Fibroblast of skin of abdomen (primary cell): ENCODE measurements around the gene ITIH5.
A peak's percentile ranks its signal among the peaks of the same experiment; 100 is the strongest.
"Not testable (repeated sequence)": the region's sequence is repeated elsewhere in the genome, so short reads cannot be mapped to it uniquely, and the experiment has no call there.

Source experiments
- DNase-seq: peaks from one replicate; pipeline ENCODE4 v3.0.0-alpha.2; 2013

ITIH5 gene

GRCh38 chr10:7687228-7687907 lies 20.6 kb upstream of the ITIH5 start:
- DNase-seq, result peak; percentile 87

- no peak for DNase-seq
Observed at GRCh38 chr10:7686351-7687171, 19.8 kb upstream of the ITIH5 start.

GRCh38 chr10:7680078-7680477 lies 13.3 kb upstream of the ITIH5 start:
- not testable (repeated sequence) for DNase-seq

- no peak for DNase-seq
Observed at GRCh38 chr10:7679256-7679655, 12.5 kb upstream of the ITIH5 start.

- no peak for DNase-seq
Observed at GRCh38 chr10:7672341-7673134, 5.8 kb upstream of the ITIH5 start.

GRCh38 chr10:7670157-7670556 lies 3.4 kb upstream of the ITIH5 start:
- no peak for DNase-seq

GRCh38 chr10:7667262-7668141 lies 736 bp upstream of the ITIH5 start:
- no peak for DNase-seq

GRCh38 chr10:7665767-7666166 lies 999 bp downstream of the ITIH5 start:
- DNase-seq, result no peak

GRCh38 chr10:7664707-7665106 lies 2.1 kb downstream of the ITIH5 start:
- DNase-seq, result no peak

- DNase-seq, result no peak
Observed at GRCh38 chr10:7662522-7662921, 4.2 kb downstream of the ITIH5 start.

GRCh38 chr10:7659560-7659959 lies 7.2 kb downstream of the ITIH5 start:
- peak; percentile 16 for DNase-seq

GRCh38 chr10:7657552-7657951 lies 9.2 kb downstream of the ITIH5 start:
- no peak for DNase-seq

GRCh38 chr10:7657079-7657478 lies 9.7 kb downstream of the ITIH5 start:
- DNase-seq, result not testable (repeated sequence)

- no peak for DNase-seq
Observed at GRCh38 chr10:7651853-7652470, 14.8 kb downstream of the ITIH5 start.

GRCh38 chr10:7649673-7650300 lies 17.0 kb downstream of the ITIH5 start:
- no peak for DNase-seq

GRCh38 chr10:7647062-7647664 lies 19.6 kb downstream of the ITIH5 start:
- DNase-seq, result no peak

GRCh38 chr10:7642491-7643011 lies 24.2 kb downstream of the ITIH5 start:
- DNase-seq, result no peak

GRCh38 chr10:7635408-7636125 lies 31.2 kb downstream of the ITIH5 start:
- no peak for DNase-seq

GRCh38 chr10:7634142-7634894 lies 32.4 kb downstream of the ITIH5 start:
- no peak for DNase-seq
